Gastrocnemius medialis (tissue), 4 donors: Measurements from ENCODE around the gene XPNPEP2. TPM values are rescaled to one million over a fixed set of nuclear protein-coding genes. Genes with fewer than 3 reads are reported as not detected.
A peak's percentile ranks its signal among the peaks of the same experiment; 100 is the strongest.

ENCODE experiments used
- ATAC-seq, 2 donors: fragments of 150-250 bp; one replicate each; pipeline ENCODE4 v1.9.1; 2016
- DNase-seq, 2 donors: peaks; one replicate each; pipeline ENCODE4 v3.0.0-alpha.2; 2019
- H3K27ac ChIP-seq, 4 donors: fragments of 200-600 bp; sonication (generic); 1 replicate in 1 of 4; 2 replicates in 3 of 4; pipeline ENCODE4 v1.5.1; 2016 to 2018; ENCODE audit warnings: mild to moderate bottlenecking in 2 of 4, moderate library complexity in 1 of 4
- H3K27me3 ChIP-seq, 3 donors: fragments of 200-600 bp; sonication (generic) in 2 of 3; 1 replicate in 1 of 3; 2 replicates in 2 of 3; pipeline versions ENCODE4 v1.5.1 to v1.6.0; 2016 to 2019; ENCODE audit warnings: mild to moderate bottlenecking in 1 of 3, moderate library complexity in 1 of 3
- H3K36me3 ChIP-seq, 2 donors: fragments of 200-600 bp; sonication (generic) in 1 of 2; one replicate each; pipeline ENCODE4 v1.5.1; 2017 to 2018
- H3K4me1 ChIP-seq, 2 donors: fragments of 200-600 bp; sonication (generic) in 1 of 2; one replicate each; pipeline ENCODE4 v1.5.1; 2016 to 2017; ENCODE audit warnings: mild to moderate bottlenecking in 2 of 2
- H3K4me3 ChIP-seq, 4 donors: fragments of 200-600 bp; sonication (generic) in 3 of 4; 1 replicate in 1 of 4; 2 replicates in 3 of 4; pipeline ENCODE4 v1.5.1; 2016 to 2019; ENCODE audit warnings: mild to moderate bottlenecking in 2 of 4
- H3K9me3 ChIP-seq, 3 donors: fragments of 200-600 bp; sonication (generic) in 2 of 3; 1 replicate in 1 of 3; 2 replicates in 2 of 3; pipeline ENCODE4 v1.5.1; 2016 to 2019
- POLR2A ChIP-seq, 2 donors: fragments of 450-650 bp; IDR thresholded peaks; one replicate each; pipeline ENCODE4 v1.6.1; 2017; ENCODE audit warnings: antibody characterized with exemption in 2 of 2, mild to moderate bottlenecking in 2 of 2, moderate library complexity in 2 of 2
- in situ Hi-C, 4 donors: fragments of 200-750 bp; cut with MboI; loops; one replicate each; pipeline versions ENCODE4 v1.15.0 to v1.8.0; 2017; ENCODE audit warnings: low sequenced_read_pairs in 4 of 4
- intact Hi-C: fragments of 100-400 bp; cut with DNase I; formaldehyde crosslinking; loops from one replicate; pipeline ENCODE4 v1.15.1; 2023; ENCODE audit warnings: low total_unique reads
- total RNA-seq, 4 donors: library from RNA; depleted of rRNA; stranded (reverse); fragments of >200 nt; gene quantifications; one replicate each; pipeline versions ENCODE4 v1.1.0 to v1.2.3, GENCODE V29; 2016
- TF ChIP-seq, protein P1 (sequence below), 5 experiments: fragments of 450-650 bp in 3 of 5; fragments of 200-600 bp in 2 of 5; sonication (generic) in 2 of 5; IDR thresholded peaks in 4 of 5; conservative IDR thresholded peaks in 1 of 5; 1 replicate in 4 of 5; 2 replicates in 1 of 5; pipeline ENCODE4 v1.5.1; 2016 to 2019; ENCODE audit warnings: antibody characterized with exemption in 5 of 5, mild to moderate bottlenecking in 3 of 5, moderate library complexity in 3 of 5

Gene XPNPEP2
- total RNA-seq, 4 donors from 2014 or later: 0.15 to 2.0 (median 0.87) TPM

GRCh38 chrX:129733335-129733734 lies 5.4 kb upstream of the XPNPEP2 start:
- in situ Hi-C loops (no loop called here), intact Hi-C loops (no loop called here)
- no peaks in the 10 kb centered on the region for H3K4me1 ChIP-seq
- no peak overlapping the region for H3K27ac ChIP-seq
- no peak overlapping the region for H3K4me3 ChIP-seq
- H3K9me3 ChIP-seq: no peaks in the 10 kb centered on the region
- H3K36me3 ChIP-seq: no peaks in the 10 kb centered on the region
- TF ChIP-seq, protein P1, sequence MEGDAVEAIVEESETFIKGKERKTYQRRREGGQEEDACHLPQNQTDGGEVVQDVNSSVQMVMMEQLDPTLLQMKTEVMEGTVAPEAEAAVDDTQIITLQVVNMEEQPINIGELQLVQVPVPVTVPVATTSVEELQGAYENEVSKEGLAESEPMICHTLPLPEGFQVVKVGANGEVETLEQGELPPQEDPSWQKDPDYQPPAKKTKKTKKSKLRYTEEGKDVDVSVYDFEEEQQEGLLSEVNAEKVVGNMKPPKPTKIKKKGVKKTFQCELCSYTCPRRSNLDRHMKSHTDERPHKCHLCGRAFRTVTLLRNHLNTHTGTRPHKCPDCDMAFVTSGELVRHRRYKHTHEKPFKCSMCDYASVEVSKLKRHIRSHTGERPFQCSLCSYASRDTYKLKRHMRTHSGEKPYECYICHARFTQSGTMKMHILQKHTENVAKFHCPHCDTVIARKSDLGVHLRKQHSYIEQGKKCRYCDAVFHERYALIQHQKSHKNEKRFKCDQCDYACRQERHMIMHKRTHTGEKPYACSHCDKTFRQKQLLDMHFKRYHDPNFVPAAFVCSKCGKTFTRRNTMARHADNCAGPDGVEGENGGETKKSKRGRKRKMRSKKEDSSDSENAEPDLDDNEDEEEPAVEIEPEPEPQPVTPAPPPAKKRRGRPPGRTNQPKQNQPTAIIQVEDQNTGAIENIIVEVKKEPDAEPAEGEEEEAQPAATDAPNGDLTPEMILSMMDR (IDR thresholded peaks at IDR 0.05 in 4 of 5, conservative IDR thresholded peaks at IDR 0.05 in 1 of 5): no peak
- TF ChIP-seq POLR2A (IDR thresholded peaks at IDR 0.05): no peak
- DNase-seq: no peak
- no peak for ATAC-seq
- H3K27me3 ChIP-seq: no peaks in the 10 kb centered on the region

DNA sequence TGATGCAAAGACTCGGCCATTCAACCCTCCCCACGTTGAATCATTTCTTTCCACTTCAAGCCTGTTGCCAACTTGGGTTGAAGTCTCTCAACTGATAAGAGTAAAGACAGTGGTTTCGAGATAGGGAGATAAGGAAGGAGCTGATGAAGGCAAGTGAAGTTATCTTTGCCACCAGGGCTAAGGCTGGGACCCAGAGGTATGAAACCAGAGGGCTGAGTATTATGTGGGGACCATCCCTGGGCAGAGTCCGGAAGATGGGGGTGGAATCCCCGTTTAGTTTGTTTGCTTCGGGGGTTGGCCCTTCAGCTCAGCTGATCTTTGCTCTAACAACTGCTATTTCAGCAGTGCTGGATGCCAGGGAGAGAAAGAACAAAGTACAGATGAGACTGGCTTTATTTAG lies 2.3 kb upstream of the XPNPEP2 start:
- TF ChIP-seq, protein P1 (IDR thresholded peaks at IDR 0.05 in 4 of 5, conservative IDR thresholded peaks at IDR 0.05 in 1 of 5): no peak
- no peak for TF ChIP-seq POLR2A (IDR thresholded peaks at IDR 0.05)
- no peak overlapping the region for H3K4me3 ChIP-seq

DNA sequence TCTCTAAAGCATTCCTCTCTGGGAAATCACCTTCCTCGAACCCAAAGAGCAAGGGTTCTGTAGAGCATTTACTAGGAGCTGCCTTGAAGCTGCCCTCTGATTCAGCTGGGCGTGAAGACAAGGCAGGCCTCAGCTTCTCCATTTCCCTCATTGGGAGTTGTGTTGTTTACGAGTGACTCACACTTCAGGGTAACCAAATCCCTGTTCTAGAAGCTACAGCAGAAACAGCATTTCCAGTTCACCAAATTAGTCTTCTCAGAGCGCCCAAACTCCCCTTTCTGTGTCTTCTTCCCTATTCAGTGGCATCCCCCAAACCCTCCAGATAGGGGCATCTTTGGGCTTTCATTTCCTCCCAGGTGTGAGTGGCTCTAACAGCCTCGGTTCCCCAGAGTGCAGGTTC lies 863 bp upstream of the XPNPEP2 start:
- peak; percentile 49 to 63 for ATAC-seq
- no peaks in the 10 kb centered on the region for H3K9me3 ChIP-seq
- peak in 1 of 2 donors; percentile 8 for DNase-seq
- H3K36me3 ChIP-seq: no peaks in the 10 kb centered on the region
- in situ Hi-C loops: no loop called here
- TF ChIP-seq POLR2A (IDR thresholded peaks at IDR 0.05): no peak
- TF ChIP-seq, protein P1 (IDR thresholded peaks at IDR 0.05 in 4 of 5, conservative IDR thresholded peaks at IDR 0.05 in 1 of 5): no peak
- peak overlapping the region in 1 of 4 donors; percentile 45 for H3K27ac ChIP-seq
- H3K4me3 ChIP-seq: no peak overlapping the region
- intact Hi-C loops: no loop called here
- H3K27me3 ChIP-seq: no peaks in the 10 kb centered on the region
- H3K4me1 ChIP-seq: no peaks in the 10 kb centered on the region

More for the DNA sequence above, 2.3 kb upstream of the XPNPEP2 start:
- H3K36me3 ChIP-seq: no peaks in the 10 kb centered on the region
- intact Hi-C loops (no loop called here), in situ Hi-C loops (no loop called here)
- H3K27me3 ChIP-seq: no peaks in the 10 kb centered on the region
- H3K27ac ChIP-seq: no peak overlapping the region
- no peak for ATAC-seq
- no peak for DNase-seq
- no peaks in the 10 kb centered on the region for H3K4me1 ChIP-seq
- no peaks in the 10 kb centered on the region for H3K9me3 ChIP-seq

GRCh38 chrX:129739578-129739977 lies 799 bp downstream of the XPNPEP2 start:
- in situ Hi-C loops: no loop called here
- intact Hi-C loops: no loop called here

More at GRCh38 chrX:129739578-129739977, 799 bp downstream of the XPNPEP2 start:
- ATAC-seq (no peak), DNase-seq (no peak)
- H3K4me1 ChIP-seq: no peaks in the 10 kb centered on the region
- H3K27me3 ChIP-seq: no peaks in the 10 kb centered on the region
- no peak overlapping the region for H3K27ac ChIP-seq
- H3K9me3 ChIP-seq: no peaks in the 10 kb centered on the region
- TF ChIP-seq, protein P1 (IDR thresholded peaks at IDR 0.05 in 4 of 5, conservative IDR thresholded peaks at IDR 0.05 in 1 of 5): no peak
- TF ChIP-seq POLR2A (IDR thresholded peaks at IDR 0.05): no peak
- no peak overlapping the region for H3K4me3 ChIP-seq
- no peaks in the 10 kb centered on the region for H3K36me3 ChIP-seq
